HUDEP-2 (cell line): ENCODE results near the gene TAGLN2.

Experiments
- DNase-seq, 76 experiments: peaks; one replicate each; lab custom pipeline; 2025; ENCODE audit not compliant: unreplicated experiment in 76 of 76; lab: John Stamatoyannopoulos, UW

TAGLN2 gene

DNA sequence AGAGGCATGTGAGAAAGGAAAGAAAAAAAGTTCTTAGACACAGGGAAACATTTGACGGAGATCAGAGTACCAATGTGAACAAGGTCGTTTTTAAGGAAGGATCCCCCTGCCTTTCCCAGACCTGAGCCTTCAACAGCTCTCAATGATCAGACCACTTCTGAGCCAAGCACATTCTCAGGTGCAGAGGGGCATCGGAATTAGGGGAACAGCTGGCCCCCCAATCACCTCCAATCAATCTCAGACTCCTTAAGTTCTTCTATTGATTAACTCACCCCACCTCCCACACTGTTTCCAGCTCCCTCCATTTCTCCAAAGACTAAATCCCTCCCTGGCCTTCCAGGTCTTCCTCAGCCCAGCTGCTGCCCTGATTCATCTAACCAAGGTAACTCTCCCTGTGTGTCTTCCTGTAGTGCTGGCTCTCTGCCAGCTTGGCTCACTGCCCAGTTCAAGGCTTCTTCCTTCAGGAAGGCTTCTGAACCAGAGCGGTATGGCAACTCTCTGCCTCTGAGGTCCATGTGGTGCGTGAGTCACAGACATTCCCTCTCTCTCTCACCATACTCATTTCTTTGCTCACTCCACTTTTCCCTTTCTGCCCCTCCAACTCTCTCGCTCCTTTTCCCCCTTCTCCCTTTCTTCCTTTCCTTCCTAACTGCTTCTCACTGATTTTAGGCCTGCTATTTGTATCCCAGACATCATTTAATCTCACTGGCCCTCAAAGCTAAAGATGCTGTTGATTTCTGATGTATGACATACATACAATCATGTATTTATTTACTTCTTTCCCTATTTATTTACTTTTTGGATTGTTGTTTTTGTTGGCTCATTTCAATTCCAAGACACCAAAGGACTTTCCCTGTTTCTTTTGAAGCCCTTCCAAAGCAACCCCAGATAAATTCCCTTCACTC lies 43.4 kb downstream of the TAGLN2 start:
- DNase-seq = peak in 7 of 76 experiments; percentile 2 to 26 (median 15)

DNA sequence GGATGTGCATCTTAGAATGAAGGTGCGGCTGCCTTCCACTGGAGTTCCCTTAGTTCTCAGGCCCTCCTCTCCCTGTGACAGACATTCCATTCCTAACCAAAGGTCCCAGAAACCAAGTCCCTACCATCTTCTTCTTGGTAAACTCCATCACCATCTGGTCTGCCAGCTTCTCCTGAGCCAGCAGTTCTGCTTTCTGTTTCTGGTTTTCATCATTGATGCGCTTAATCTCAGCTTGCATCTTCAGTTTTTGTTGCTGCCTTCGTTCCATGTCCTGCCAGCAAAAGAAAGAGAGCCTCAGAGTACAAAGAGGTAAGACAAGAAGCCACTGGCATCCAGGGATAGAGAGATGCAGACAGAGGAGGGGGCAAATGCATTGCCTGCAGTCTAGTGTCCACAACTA lies 44.9 kb downstream of the TAGLN2 start:
- no peak for DNase-seq

DNA sequence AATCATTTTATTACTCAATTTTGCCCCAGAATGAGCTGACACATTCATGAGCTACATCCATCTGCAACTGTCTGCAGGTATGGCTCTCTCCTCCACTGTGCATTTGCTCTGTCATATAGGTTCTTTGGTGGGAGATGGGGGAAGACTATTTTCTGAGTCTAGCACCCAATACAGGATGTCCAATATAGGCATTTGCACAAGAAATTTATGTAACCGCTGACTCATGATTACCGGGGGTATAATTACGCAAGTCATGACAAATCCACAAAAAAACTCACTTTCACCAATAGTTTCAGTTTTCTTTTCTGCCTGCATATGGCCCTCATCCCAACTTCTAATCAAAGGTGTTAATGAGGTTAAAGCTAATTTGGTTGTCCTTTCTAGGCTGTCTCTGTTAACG lies 45.3 kb downstream of the TAGLN2 start:
- DNase-seq = no peak

DNA sequence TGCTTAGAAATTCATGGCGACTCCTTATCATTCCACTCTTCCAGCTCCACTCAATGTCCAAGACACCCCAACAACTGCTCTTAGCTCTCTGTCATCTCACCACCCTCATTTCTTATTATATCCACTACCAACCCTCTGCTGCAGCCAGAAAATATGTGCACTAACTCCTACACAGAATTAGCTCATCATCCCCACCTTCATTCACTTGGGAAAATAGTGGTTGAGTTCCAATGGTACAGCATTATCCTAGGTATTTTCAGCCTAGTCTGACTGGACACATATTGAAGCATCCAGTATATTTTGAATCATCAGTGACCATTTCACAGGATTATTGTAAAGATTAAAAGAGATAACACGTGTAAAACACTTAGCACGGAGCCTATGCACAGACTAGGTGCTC lies 46.2 kb downstream of the TAGLN2 start:
- no peak for DNase-seq

DNA sequence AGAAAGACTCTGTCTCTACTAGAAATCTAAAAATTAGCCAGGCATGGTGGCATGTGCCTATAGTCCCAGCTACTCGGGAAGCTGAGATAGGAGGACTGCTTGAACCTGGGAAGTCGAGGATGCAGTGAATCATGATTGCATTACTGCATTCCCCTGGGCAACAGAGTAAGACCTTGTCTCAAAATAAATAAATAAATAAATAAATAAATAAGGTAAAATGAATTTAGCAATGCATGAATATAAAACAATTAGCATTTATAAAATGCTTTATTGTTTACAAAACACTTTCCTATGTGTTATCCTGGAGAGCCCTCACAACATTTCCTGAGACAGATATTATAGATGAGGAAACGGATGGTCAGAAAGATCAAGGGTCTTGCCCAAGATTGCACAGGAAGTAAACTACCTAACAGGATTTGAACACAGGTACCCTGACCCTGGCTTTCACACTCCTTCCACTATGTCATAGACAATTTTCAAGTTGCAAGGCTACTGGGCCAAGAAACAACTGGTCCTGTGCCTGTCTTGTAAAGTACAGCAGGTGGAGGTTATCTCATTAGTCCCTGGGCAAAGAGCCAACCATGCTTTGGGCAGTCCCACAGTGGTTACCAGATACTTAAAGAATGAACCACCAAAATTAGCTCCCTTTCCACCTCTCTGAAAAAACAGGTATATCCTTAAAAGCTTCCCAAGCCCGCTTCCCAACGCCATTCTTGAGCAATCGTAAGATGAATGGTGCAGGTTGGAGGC lies 47.4 kb downstream of the TAGLN2 start:
- DNase-seq = peak in 3 of 76 experiments; percentile 8 to 12 (median 9)

DNA sequence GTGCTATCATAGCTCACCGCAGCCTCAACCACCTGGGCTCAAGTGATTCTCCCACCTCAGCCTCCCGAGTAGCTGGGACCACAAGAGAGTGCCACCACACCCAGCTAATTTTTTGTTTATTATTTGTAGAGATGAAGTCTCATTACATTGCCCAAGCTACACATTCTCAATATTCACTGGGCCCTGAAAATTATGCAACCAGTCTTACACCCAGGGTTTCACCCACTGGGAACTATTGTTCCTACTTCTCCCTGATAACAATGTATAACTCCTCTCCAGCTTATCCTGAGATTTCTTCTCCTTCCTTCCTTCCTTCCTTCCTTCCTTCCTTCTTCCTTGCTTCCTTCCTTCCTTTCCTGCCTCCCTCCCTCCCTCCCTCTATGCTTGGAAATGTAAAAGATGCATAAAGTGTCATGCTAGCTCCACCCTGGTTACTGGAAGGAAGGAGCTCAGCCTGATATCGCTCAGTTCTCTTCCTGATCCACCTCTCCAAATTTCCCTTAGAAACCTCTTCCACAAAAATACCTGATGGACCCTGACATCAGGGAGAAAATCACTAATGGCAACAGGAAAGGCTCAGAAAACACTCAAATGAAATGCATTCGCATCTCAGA lies 51.7 kb downstream of the TAGLN2 start:
- no peak for DNase-seq

DNA sequence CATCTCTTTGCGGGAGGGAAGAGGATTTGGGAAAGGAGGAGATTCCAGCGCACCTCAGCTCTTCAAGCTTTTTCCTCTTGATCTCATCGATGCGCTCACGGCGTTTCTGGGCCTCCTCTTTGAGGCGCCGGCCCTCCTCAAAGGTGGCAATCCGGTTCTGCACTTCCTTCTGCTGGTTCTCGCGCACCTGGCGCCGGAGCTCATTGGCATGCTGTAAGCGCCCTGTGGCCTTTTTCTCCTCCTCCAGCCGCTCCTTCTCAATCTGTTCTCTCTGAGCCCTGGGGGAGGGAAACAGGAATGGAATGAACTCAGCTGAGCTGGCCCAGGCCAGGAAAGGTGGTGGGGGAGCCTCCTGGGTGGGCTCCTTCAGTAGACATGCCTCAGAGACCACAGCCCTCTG lies 52.4 kb downstream of the TAGLN2 start:
- DNase-seq = no peak

DNA sequence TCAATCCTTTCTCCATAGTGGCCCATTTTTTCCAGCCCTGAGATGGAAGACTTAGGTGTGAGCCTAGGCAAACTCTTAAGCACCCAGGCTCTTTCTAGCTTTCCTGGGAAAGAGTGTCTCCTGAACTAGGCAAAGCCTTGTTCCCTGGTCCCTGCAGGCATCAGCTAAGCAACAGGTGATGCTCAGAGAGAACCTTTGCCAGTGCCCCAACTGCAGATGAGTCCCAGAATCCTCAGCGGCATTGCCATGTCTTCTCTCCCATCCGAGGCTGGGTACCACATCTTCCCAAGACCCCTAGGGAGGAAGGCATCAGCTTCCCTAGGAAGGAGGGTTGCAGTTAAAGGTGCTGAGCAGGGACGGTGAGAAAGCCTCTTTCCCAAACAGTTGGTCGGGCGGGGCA lies 54.6 kb downstream of the TAGLN2 start:
- DNase-seq = no peak

DNA sequence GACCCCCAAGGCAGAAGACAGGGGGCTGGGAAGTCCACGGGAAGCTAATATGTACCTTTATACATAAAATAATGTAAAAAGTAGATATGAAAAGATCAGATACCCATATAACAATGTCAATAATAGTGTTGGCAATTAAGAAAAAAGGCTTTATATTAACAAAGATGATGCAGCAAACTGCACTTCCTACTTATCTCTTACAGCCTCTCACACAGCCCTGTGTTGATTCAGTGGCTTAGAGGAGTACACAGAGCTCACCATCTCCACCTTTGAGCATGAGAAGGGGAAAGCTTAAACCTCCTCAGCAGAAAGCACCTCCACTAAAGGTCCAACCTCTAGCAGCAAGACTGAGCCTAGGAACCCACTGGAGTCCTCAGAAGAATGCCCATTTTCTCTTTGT lies 55.7 kb downstream of the TAGLN2 start:
- no peak for DNase-seq

DNA sequence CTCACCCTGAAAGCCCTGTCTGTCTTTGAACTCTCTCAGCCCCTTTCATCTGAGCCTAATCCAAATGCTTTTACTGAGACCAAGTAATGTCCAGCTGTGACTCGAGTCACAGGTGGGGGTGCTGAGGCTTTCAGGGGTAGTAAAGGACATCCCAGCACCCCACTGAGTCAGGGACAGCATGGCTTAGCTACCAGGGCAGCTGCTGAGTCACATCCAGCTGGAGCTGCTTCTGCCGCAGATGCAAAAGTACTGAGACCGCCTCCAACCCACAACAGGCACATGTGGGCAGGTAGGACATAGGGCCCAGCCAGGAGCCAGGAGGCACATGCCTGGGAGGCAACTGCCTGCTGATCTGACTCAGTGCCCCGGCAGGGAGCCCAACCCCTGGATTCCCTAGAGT lies 56.1 kb downstream of the TAGLN2 start:
- DNase-seq = peak in 1 of 76 experiments; percentile 5

DNA sequence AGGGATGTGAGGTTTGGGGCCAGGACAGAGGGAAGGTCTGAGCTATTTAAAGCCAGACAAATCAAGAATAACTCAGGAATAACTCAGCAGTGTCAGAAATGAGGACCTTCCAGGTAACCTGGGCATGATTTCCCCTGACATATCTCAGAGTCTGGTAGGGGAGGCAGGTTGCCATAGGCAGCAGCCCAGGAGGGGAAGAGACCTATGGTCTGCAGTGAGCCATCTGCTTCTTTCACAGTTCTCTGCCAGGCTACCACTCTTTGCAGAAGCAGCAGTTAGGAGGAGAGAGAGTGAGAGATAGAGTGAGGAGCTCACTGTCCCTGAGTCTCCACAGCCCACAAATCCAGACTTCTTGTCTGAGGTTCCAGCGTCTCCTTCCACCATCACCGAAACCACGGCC lies 56.5 kb downstream of the TAGLN2 start:
- no peak for DNase-seq
